ENCODE data around the gene NT5C.

GRCh38 chr17:75138519-75138918 is 7.0 kb upstream of the NT5C start:
- TF ChIP-seq CTCF (IDR thresholded peaks at IDR 0.05 in 4 of 5, conservative IDR thresholded peaks at IDR 0.05 in 1 of 5): no peak
- TF ChIP-seq POLR2A (IDR thresholded peaks at IDR 0.05): no peak

All from gastrocnemius medialis (tissue), 4 donors.